GM19324 (cell line): Measurements from ENCODE around the gene SLC47A2.

Experiments
- ATAC-seq: cut with Tn5 transposase; IDR thresholded peaks from one replicate; pipeline ENCODE4 v1.9.1; 2021; ENCODE audit warnings: mild to moderate bottlenecking, moderate library complexity; ENCODE audit not compliant: unreplicated experiment, low FRiP score

Gene SLC47A2

DNA sequence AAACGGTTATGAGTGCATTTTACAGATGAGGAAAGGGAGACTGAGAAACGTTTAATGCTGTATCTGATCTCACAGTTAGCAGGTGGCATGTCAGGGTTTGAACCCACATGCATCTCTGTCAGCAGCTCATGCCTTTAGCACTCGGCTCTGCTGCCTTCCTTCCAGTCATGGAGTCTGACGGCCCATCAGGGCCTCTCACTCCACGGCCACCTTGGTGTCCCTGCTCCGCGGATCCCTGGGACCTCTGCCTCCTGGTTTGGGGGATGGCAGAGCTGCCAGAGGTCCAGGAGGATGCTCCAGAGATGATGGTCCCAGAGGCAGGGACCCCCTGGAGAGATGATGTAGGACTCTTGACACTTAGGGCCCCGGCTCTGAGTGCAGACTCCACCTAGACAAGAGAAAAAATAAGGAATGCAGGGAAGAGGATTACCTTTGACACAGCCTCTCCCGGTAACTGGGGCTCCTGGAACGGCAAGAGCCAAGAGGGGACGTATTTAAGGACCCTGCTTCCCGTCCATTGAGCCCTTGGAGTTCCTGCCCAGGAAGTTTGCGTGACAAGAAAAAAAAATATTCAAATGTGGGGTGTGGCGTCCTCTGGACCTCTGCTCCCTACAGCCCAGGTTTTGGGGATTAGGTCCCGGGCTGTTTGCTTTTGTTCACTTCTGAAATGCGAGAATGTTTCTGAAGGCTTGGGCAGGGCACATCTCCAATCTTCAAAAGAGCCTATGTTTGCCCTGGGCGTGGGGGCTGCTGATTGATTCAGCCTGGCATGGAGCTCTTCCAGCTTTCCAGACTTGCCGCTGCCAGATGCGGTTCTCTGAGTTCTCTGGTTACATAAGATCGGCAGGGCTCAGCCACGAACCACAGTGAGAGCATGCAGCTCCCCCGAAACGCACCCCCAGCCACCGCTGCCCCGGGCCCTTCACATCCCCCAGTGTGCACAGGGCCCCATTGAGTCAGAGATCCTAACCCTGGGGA is 31.7 kb upstream of the SLC47A2 start, which contains the start of gene ALDH3A1:
Gene ALDH3A1 (minus strand): TSS at position 470 of the 978 bp plus-strand sequence. CDS start 3,169 bp downstream, outside the sequence.
- ATAC-seq = no peak

DNA sequence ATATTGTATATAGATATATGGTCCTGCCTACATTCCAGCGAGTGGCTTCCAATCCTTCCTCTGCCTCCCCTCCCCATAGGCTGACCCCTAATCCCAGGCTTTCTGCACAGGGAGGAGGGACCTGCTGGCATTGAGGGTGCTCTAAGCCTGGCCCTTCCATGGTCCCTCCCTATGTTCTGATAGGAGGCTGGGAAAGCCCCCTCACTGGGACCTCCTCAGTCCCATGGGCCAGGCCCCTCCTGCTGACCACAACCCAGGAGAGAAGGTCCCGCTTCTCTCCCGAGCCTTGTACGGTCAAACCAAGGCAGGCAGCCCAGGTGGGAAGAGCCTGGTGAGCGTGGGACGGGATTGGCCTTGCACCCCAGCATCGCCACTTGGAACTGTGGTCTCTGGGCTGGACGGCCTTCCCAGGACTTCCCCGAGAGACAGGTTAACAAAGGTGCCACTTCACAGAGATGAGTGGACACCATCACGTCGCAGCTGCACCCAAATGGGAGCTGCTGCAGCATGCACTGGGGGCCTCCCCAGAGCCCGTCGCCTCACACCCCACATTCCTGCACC is 30.9 kb upstream of the SLC47A2 start:
- no peak for ATAC-seq

DNA sequence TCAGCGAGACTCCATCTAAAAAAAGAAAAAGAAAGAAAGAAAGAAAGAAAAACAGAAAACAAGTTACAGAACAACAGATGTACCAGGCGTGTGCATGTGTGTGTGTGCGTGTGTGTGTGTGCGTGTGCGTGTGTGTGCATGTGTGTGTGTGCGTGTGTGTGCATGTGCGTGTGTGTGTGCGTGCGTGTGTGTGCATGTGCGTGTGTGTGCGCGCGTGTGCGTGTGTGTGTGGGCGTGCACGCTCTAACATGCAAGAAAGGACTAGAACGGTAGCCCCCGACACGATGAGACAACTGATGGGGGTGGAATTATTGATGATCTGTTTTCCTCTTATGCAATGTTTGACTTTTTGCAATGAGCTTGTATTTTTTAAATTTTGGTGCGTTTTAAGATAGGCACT is 30.1 kb upstream of the SLC47A2 start:
- no peak for ATAC-seq

DNA sequence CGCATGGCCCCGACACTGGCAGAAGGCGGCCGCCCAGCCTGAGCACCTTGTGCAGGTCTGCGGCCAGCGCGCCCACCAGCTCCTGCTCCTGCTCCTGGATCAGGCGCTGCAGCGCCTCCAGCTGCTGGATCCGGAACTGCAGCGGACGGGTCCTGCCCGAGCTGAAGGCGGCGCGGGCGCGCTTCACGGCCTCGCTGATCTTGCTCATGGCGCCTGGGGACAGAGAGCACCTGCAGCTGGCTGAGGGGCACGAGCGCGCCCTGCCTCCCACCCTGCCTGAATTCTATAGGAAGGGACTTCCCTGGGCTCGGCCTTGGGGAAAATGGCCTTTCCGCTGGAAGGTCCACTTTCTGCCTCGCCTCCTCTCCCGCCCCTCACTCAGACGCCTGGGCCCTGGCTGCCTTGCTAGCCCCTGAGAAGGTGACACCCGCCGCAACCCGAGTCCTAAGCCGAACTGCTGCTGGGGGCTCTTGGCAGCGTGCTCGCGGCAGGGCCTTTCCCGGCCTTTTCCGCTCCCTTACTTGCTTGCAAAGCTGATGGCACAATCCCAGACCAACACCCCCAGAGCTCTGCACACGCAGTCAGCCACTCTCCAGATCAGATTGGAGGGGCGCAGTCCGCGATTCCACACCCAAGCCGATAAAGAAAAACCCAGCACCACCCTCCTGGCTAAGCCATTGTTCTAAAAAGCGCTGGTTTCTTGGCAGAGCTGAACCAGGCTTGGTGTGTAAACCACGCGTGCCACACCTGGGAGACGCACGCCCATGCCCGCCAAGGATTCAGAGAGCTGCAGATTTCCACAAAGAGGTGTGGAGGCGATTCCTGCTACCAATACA is 28.8 kb upstream of the SLC47A2 start:
- no peak for ATAC-seq

DNA sequence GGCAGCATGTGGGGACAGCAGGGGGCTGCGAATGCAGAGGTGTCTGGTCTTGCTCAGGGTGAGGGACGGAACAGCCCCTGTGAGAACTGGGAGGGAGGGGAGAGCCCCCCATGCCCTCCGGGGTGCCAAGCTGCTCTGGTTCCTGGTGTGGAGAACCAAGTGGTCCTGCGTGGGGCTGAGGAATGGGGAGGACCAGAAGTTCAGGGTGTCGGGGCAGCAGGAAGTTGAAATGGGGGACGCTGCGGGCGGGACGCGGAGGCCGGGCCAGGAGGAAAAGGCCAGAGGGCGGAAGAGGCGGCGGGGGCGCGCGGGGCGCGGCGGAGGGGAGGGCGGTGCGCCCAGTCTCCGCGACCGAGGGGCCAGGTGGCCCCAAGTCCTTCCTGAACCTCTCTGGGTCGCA is 28.1 kb upstream of the SLC47A2 start:
- ATAC-seq = no peak

DNA sequence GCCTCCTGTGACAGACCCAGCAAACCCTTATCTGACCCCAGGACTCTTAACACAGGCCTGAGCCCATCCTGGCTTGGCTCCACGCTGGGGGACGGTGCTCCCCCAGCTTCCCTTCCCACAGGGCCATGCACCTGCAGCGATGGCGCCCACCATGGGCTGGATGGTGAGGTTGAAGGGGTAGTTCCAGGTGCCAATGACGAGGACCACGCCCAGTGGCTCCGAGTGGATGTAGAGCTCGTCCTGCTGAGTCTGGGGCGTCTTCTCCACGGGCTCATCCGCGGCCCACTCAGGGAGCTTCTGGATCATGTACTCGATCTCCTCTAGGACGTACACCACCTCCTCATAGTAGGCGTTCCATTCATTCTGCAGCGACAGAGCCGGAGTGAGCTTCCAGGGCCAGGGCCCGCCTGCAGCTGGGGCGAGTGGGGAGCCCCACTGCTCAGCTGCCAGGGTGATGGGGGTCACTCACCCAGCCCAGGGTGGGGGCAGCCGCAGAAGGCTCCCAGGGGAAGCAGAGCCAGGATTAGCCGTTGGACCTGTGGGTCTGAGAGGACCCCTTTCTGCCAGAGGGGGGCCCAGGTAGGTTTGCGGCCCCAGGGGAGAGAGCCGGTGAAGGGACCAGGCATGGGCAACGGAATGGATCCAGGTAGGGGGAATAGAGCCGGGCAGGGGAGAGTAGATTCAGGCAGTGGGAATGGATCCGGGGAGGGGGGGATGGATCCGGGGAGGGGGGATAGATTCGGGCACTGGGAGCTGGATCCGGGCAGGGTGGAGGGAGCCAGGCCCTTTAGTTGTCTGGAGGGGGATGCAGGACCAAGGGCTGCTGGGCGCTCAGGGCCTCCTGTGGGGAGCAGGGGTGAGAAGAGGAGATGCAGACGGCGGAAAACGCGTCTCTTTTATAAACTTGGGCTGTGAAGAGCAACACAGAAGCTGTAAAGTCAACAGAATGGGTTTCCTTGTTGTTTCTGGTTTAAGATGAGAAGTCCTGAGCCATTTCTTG is 27.0 kb upstream of the SLC47A2 start:
- no peak for ATAC-seq

DNA sequence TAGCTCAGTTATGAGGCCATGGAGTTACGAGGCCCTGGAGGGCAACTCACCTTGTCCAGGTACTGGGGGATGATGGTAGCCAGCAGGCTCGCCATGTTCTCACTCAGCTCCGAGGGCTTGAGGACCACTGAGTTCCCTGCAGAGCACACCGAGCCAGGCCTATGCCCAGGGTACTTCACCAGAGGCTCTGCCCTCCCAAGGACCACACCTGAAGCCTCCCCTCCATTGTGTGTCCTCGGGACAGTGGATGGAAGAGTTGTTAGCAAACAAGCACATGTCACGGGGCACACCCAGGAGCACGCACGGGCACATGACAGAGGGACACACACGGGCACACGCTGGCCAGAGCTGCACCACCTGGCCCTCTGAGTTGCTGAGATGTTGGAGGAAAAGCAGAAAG is 26.1 kb upstream of the SLC47A2 start:
- ATAC-seq = no peak

DNA sequence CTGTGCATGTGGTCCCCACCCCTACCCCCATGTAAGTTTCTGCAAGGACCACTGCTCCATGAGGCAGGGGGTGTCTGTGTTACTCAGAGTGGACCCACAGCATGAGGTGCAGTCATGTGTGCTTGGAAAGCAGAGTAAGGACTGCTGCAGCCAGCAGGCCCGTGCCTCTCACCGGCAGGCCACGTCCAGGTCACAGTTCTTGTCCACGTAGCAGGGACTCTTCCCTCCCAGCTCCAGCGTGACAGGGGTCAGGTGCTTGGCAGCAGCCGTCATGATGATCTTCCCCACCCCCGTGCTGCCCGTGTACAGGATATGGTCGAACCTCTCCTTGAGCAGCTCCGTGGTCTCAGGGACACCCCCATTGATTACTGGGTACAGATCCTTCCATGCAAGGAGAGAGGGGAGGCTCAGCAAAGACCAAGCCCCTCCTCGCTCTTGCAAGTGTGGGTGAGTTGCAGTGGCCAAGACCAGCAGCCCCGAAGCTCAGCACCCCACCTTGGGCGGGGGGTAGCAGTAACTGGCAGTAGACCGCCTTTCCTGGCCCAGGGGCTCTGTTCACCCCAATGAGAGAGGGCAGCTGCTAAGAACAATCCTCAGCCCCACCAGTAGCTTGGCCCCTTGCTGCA is 25.6 kb upstream of the SLC47A2 start:
- no peak for ATAC-seq

DNA sequence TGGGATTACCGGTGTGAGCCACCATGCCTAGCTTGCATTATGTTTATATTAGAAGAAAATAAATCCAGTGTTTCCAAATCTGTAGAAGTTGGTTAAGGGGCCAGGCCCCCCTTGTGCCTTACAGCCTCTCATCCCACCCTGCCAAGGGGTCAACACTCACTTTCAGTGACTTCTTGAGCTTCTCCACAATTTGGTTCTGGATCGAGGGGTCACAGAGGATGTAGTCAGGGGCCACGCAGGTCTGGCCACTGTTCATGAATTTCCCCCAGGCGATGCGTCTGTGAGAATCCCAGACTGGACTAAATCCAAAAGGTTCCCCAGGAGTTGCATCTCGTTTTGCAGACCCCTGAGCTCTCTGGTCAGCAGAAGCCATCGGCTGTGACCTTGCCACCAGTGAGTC is 24.5 kb upstream of the SLC47A2 start:
- no peak for ATAC-seq

DNA sequence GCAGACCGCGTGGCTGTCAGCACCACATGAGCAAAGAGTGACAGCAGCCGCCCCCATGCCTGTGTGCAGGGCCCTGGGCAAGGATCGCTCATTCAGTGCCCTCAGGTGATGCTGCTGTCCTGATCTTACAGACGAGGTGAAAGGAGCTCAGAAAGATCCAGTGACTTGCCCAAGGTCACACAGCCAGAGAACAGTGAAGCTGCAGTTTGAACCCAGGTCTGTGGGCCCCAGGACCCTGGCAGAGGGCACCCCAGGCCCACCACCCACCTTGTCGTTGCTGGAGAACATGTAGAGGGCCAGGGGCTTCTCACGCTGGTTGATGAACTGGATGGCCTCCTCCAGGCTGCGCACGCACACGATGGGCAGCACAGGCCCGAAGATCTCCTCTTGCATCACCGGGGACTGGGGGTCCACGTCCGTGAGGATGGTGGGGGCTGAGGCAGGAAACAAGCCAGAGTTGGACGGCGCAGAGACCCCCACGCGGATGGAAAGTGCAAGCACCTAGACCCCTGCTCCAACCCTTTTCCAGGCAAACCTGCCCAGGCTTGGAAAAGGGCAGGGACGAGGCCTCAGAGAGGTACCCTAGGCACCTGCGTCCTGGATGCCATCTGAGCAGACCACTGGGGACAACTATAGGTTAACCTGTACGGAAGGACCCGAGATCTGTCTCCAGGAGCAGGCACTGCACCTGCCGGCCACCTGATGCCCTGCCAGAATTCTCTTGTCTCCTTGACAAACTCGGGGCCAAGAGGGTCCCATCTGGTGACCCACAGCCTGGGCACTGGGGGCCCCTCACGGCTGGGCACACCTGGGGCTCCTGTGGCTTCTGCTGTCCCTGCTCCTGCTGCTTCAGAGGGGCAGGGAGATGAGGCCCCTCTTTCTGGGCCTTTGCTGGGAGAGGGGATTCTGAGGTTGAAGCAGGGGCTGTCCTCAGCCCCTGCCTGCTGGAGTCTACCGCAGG is 23.1 kb upstream of the SLC47A2 start:
- ATAC-seq = no peak

DNA sequence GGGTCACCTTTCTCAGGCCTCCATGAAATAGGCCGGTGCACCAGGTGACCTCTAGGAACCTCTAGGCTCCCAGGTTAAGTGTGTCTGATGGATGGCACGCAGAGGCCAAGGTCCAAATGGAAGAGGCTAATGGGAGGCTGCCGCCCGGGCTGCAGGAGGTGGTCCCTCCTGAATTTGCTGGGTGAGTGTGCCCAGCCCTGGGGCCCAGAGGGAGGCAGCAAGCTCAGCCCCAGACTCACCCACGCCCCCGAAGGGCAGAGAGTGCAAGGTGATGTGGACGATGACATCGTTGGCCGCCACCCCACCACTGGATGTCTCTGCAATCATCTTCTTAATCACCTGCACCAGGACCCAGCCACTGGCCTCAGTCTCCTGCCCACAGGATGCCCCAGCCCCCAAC is 22.4 kb upstream of the SLC47A2 start:
- ATAC-seq = no peak

DNA sequence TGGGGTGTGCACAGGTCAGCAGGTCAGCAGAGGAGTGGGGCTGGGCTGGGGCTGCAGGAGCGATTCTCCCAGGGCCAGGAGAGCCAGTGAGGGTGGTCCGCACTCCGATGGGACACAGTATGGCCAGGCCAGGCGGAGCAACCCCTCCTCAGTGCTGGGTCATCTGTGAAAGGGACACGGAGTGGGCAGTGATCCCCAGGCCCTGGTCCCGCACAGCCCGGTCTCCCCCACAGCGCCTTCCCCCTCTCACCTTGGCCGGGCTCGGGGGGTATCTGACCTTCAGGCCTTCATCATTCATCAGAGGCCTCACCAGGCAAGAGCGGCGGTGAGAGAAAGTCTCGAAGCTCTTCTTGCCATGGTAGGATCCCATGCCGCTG is 21.7 kb upstream of the SLC47A2 start:
- ATAC-seq = no peak

DNA sequence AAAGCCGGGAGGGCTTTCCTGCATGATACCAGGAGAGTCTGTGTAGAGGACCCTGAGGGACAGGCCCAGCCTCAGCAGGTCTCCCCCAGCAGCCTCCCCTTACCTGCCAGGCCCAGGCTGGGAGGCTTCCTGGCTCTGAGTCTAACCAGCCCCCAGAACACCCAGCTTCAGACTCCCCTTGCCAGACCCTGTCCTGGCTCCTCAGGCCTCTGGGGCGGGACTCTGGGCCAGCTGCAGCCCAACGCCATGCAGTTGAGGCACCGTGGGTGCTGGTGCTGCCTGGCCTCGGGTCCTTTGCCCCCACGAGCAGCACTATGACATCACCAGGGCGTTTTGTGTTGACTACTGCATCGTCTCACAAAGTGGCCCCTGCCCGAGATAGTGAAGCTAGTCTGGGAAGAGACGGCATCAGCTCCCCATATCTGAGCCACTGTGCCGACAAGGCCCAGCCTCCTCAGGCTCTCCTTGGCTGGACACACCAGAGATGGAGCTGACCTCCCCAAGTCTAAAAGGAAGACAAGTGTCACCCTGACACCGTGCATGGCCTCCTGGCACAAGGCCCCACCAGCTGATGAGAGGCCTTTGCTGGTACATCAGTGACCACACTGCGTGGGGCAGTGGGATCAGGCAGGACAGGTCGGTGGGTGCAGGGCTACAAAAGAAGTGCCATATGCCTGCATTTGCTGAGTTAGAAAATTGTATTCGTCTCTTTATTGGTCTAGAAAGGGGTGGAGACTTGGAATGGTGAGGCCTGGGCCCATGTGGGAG is 21.1 kb upstream of the SLC47A2 start:
- ATAC-seq = no peak

DNA sequence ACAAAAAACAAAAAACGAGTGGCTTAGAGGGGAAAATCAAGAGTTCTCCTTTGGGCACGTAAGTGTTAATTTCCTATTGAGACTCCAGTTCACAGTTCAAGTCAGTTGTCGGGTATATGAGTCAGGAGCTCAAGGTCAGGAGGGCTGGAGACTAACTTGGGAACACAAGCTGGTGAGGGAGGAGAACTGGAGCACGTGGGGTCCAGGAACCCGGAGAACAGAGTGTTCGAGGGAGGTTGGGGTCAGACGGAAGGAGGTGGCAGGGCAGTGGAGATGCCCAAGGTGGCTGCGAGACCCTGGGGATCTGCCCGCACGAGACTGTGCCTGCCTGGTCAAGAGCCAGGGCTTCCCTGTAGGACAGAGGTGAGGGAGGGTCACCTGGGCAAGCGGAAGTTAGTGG is 19.7 kb upstream of the SLC47A2 start:
- ATAC-seq = no peak

DNA sequence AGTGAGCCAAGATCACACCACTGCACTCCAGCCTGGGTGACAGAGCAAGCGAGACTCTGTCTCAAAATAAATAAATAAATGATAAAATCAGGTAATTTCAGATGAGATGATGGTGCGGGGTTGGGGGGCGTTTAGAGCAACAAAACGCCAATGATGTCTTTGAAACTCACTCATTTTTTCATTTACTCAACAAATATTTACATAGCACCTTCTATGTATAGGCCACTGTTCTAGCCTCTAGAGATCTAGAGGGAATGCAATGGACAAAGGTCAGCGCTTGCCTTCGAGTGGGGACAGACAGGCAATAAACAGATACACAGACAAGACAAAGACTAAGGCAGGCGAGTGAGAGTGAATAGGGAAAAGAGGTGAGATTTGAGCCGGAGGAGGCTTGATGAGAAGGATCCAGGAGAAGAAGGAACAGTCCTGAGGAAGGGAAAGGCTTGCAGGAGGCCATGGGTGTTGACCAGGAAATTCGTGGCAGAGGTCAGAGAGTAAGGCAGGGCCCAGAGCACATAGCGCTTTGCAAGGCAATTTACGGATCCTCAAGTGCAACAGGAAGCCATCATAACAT is 17.7 kb upstream of the SLC47A2 start:
- no peak for ATAC-seq

DNA sequence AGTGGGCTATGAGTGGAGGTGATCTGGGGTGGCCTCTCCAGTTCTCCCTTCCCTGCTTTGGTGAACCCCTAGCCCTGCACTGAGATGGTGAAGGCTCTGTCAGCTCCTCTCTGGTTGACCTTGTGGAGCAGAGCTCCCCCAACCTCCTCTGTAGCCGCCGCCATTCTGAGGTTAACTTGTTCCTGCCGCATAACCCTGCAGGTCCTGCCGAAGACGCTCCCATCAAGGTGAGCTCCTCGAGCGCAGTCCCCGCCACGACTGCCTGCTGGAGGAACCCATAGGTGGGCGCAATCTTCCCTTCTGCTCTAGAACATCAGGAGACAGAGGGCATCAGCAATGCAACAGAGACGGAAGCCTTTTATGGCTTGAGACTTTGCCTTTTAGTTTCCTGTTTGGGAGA is 15.2 kb upstream of the SLC47A2 start:
- no peak for ATAC-seq

DNA sequence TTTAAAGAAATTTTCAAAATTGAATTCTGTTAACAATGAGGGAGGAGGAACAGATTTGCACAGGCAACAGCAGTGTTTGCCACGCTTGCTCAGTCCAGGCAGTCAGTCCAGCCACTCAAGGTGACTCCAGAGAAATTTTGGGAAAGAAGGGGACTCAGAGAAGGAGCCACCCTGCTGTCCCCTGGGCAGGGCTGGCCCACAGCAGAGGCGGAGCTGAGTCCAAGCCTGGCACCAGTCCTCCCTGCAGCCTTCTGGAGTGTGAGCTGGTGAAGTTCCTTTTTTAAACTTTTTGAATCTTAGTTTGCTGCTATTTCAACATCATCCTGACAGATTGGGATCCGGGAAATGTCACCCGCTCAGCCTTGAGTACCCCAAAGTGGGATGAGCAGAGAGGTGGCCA is 14.5 kb upstream of the SLC47A2 start:
- no peak for ATAC-seq
